ENCODE data around the gene SUDS3.

The SUDS3 gene

DNA sequence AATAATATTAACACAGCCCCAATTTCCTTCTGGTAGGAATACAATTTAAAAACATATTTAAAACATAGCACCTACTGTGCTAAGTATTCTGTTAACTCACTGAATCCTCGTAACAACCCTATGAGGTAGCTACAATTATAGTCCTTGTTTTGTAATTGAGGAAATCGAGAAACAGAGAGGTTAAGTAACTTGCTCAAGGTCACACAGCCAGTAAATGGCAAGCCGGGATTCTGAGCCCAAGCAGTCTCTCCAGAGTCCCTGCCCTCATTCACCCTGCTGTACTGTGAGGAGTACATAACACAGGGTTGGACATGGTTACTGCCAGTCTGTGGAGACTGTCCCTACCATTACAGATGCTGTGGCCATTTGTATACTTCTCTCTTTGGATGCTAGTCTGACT lies 44.3 kb downstream of the SUDS3 start:
- H3K36me3 ChIP-seq (ENCODE audit: control insufficient read depth, insufficient read depth, low read length) = peaks cover 3% of the 10 kb centered on the region; the same call in 1 of the 2 replicates
- no peaks in the 10 kb centered on the region for H3K27me3 ChIP-seq (replicated peaks; ENCODE audit: control insufficient read depth, insufficient read depth, low read length)
- no peak for DNase-seq (ENCODE audit: extremely low read depth, insufficient read length)
- TF ChIP-seq, protein P1, sequence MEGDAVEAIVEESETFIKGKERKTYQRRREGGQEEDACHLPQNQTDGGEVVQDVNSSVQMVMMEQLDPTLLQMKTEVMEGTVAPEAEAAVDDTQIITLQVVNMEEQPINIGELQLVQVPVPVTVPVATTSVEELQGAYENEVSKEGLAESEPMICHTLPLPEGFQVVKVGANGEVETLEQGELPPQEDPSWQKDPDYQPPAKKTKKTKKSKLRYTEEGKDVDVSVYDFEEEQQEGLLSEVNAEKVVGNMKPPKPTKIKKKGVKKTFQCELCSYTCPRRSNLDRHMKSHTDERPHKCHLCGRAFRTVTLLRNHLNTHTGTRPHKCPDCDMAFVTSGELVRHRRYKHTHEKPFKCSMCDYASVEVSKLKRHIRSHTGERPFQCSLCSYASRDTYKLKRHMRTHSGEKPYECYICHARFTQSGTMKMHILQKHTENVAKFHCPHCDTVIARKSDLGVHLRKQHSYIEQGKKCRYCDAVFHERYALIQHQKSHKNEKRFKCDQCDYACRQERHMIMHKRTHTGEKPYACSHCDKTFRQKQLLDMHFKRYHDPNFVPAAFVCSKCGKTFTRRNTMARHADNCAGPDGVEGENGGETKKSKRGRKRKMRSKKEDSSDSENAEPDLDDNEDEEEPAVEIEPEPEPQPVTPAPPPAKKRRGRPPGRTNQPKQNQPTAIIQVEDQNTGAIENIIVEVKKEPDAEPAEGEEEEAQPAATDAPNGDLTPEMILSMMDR (IDR thresholded peaks at IDR 0.05; ENCODE audit: insufficient read depth, low read length, poor library complexity, severe bottlenecking) = no peak
- H3K4me3 ChIP-seq (replicated peaks; ENCODE audit: low read depth, low read length) = no peak overlapping the region

GRCh38 chr12:118424884-118425283 lies 48.5 kb downstream of the SUDS3 start:
- H3K36me3 ChIP-seq (ENCODE audit: control insufficient read depth, insufficient read depth, low read length) = no peaks in the 10 kb centered on the region
- H3K4me3 ChIP-seq (replicated peaks; ENCODE audit: low read depth, low read length) = no peak overlapping the region
- TF ChIP-seq, protein P1 (IDR thresholded peaks at IDR 0.05; ENCODE audit: insufficient read depth, low read length, poor library complexity, severe bottlenecking) = no peak
- DNase-seq (ENCODE audit: extremely low read depth, insufficient read length) = no peak
- H3K27me3 ChIP-seq (replicated peaks; ENCODE audit: control insufficient read depth, insufficient read depth, low read length) = no peaks in the 10 kb centered on the region

GRCh38 chr12:118425364-118425763 lies 49.0 kb downstream of the SUDS3 start:
- H3K27me3 ChIP-seq (replicated peaks; ENCODE audit: control insufficient read depth, insufficient read depth, low read length) = no peaks in the 10 kb centered on the region
- TF ChIP-seq, protein P1 (IDR thresholded peaks at IDR 0.05; ENCODE audit: insufficient read depth, low read length, poor library complexity, severe bottlenecking) = no peak
- H3K36me3 ChIP-seq (ENCODE audit: control insufficient read depth, insufficient read depth, low read length) = no peaks in the 10 kb centered on the region
- H3K4me3 ChIP-seq (replicated peaks; ENCODE audit: low read depth, low read length) = no peak overlapping the region
- no peak for DNase-seq (ENCODE audit: extremely low read depth, insufficient read length)

GRCh38 chr12:118427819-118428218 lies 51.5 kb downstream of the SUDS3 start:
- no peaks in the 10 kb centered on the region for H3K36me3 ChIP-seq (ENCODE audit: control insufficient read depth, insufficient read depth, low read length)
- no peak for DNase-seq (ENCODE audit: extremely low read depth, insufficient read length)
- no peak overlapping the region for H3K4me3 ChIP-seq (replicated peaks; ENCODE audit: low read depth, low read length)
- TF ChIP-seq, protein P1 (IDR thresholded peaks at IDR 0.05; ENCODE audit: insufficient read depth, low read length, poor library complexity, severe bottlenecking) = no peak
- H3K27me3 ChIP-seq (replicated peaks; ENCODE audit: control insufficient read depth, insufficient read depth, low read length) = no peaks in the 10 kb centered on the region

- DNase-seq (ENCODE audit: extremely low read depth, insufficient read length) = no peak
- Histone ChIP-seq H3K27me3 (replicated peaks; ENCODE audit: control insufficient read depth, insufficient read depth, low read length) (no peaks in the 10 kb centered on the region), H3K36me3 (ENCODE audit: control insufficient read depth, insufficient read depth, low read length) (no peaks in the 10 kb centered on the region), H3K4me3 (replicated peaks; ENCODE audit: low read depth, low read length) (no peak overlapping the region)
- TF ChIP-seq, protein P1 (IDR thresholded peaks at IDR 0.05; ENCODE audit: insufficient read depth, low read length, poor library complexity, severe bottlenecking) = no peak
These were observed 52.3 kb downstream of the SUDS3 start for GRCh38 chr12:118428643-118429042.
